Urinary bladder (tissue), 4 donors: Measurements from ENCODE around the gene NEU4. TPM values are rescaled to one million over a fixed set of nuclear protein-coding genes. Genes with fewer than 3 reads are reported as not detected.

Experiments
- DNase-seq: peaks from one replicate; pipeline ENCODE4 v3.0.0-alpha.2; 2015; ENCODE audit errors: extremely low spot score
- H3K27ac ChIP-seq: one replicate; pipeline ENCODE4 v1.5.1; 2013; ENCODE audit warnings: low read depth, mild to moderate bottlenecking, moderate library complexity
- H3K36me3 ChIP-seq: one replicate; pipeline ENCODE4 v1.6.1; 2013; ENCODE audit warnings: mild to moderate bottlenecking, moderate library complexity; ENCODE audit not compliant: insufficient read depth
- H3K4me1 ChIP-seq: one replicate; pipeline ENCODE4 v1.6.1; 2013; ENCODE audit warnings: mild to moderate bottlenecking, moderate library complexity; ENCODE audit not compliant: insufficient read depth
- H3K4me3 ChIP-seq: one replicate; pipeline ENCODE4 v1.5.1; 2013; ENCODE audit warnings: low read depth, low read length
- WGBS: extraction: QIAGEN DNeasy Blood & Tissue Kit; methylation state at CpG from one replicate; pipeline ENCODE4 v1.1.7; 2013; 5-methylcytosine and 5-hydroxymethylcytosine counted together
- polyA plus RNA-seq: library from polyadenylated mRNA; stranded (reverse); fragments of 200-250 nt; gene quantifications from one replicate; pipeline ENCODE4 v1.2.3, GENCODE V29; 2013
- total RNA-seq: library from RNA; depleted of rRNA; stranded (reverse); fragments of >200 nt; gene quantifications from one replicate; pipeline ENCODE4 v1.2.3, GENCODE V29; 2014
- donor health status: healthy with polysubstance abuse.
- donor health status: healthy.

NEU4 gene
- total and polyA plus RNA-seq, 2 donors, result 0.21 to 0.29 TPM

DNA sequence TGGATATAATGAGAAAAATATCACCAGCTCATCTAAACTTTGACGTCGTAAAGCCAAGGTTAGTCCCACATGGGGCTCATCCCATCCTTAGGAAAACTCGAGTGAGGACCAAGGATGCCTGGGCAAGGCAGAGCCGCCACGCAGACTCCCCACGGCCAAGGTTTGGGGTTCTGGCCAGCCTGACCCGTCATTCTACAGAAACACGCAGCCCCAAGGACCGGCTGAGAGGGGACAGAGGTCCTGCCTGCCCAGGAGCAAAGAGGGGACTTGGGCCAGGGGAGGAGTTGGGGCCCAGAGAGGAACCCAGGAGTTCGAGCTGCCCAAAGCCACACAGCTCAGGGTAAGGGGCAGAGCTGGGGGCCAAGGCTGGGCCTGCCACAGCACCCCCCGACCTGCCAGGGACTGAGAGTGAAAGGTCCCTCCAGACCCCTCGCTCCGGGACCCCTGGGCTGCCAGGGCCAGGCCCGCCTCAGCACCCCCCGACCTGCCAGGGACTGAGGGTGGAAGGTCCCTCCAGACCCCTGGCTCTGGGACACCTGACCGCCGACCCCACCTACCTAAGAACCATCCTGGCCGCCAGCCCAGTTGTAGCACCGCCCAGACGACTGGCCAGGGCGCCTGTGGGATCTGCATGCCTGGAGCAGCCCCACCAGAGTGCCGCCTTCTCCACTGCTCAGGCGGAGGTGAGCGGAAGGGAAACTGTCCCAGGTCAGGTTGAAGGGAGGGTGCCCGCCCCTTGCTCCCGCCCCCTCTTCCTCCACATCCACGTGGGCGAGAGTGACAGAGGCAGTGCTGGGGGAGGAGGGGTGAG lies 49.4 kb downstream of the NEU4 start, which contains the start of gene PDCD1:
Gene PDCD1 (minus strand): TSS at position 689 of the 811 bp plus-strand sequence. CDS start 56 bp downstream, at position 633.
- no peak for DNase-seq
- Histone ChIP-seq H3K27ac (peak within 1 kb of the TSS; percentile 14), H3K4me3 (no peak within 1 kb of the TSS), H3K4me1 (no peaks in the 10 kb centered on the region), H3K36me3 (no peaks in the 10 kb centered on the region)
- 72% methylated on average over 28 of the region's 28 CpGs for WGBS

DNA sequence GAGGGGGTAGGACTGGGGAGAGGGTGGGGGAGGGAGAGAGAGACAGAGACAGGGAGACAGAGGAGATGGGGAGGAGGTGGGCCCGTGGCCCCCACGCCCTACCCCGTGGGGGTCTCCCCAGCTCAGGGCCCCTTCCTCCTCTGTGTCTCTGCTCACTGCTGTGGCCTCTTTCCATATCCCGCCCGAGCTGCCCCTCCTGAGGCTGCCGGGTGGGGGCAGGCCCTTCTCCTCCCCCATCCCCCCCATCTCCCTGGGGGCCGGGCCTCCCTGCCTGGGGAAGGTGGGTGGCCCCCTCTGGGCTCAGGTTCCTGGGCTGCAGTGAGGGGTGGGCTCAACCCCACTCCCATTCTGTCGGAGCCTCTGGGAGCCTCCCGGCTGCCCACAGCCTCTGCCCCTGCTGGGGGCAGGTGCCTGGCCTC lies 50.0 kb downstream of the NEU4 start:
- H3K4me1 ChIP-seq, result no peaks in the 10 kb centered on the region
- no peaks in the 10 kb centered on the region for H3K36me3 ChIP-seq
- 31% methylated on average over 9 of the region's 9 CpGs for whole genome bisulfite sequencing
- H3K4me3 ChIP-seq, result no peak overlapping the region
- DNase-seq, result no peak
- no peak overlapping the region for H3K27ac ChIP-seq

DNA sequence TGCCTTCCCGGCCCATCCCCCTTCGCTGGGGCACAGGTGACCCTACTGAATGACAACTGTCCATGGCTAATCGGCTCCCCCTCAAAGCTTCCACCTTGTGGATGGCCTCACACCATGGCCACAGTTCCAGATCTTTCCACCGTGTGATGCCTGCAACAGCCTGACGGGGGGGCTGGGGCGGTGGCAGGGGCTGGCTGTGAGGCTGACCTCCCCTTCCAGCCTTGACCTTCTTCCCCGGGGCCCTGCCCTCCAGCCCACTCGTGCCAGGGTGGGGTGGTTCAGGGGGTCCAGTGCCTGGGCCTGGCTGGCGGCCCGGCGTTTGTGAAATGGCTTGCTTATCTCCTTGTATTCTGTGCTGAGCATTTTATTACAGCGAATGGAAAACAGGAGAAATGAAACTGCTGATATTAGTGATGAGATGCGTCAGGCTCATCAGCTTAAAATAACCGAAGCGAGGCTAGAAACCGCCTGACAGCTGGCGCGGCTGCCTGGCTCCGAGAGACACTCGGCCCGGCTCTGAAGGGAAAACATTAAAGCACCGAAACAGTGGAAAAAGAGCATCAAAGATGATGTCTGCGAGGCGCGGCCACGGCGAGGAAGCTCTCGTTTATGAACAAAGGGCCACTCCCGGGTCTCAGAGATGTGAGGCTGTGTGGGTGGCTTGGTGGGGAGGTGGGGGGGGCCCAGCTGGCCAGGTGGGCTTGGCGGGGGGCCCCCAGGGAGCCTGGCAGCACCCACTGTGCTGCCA lies 50.6 kb downstream of the NEU4 start:
- no peaks in the 10 kb centered on the region for H3K4me1 ChIP-seq
- peak overlapping the region; percentile 24 for H3K27ac ChIP-seq
- H3K4me3 ChIP-seq, result peak overlapping the region; percentile 7
- 17% methylated on average over 30 of the region's 30 CpGs for WGBS
- no peaks in the 10 kb centered on the region for H3K36me3 ChIP-seq
- no peak for DNase-seq

DNA sequence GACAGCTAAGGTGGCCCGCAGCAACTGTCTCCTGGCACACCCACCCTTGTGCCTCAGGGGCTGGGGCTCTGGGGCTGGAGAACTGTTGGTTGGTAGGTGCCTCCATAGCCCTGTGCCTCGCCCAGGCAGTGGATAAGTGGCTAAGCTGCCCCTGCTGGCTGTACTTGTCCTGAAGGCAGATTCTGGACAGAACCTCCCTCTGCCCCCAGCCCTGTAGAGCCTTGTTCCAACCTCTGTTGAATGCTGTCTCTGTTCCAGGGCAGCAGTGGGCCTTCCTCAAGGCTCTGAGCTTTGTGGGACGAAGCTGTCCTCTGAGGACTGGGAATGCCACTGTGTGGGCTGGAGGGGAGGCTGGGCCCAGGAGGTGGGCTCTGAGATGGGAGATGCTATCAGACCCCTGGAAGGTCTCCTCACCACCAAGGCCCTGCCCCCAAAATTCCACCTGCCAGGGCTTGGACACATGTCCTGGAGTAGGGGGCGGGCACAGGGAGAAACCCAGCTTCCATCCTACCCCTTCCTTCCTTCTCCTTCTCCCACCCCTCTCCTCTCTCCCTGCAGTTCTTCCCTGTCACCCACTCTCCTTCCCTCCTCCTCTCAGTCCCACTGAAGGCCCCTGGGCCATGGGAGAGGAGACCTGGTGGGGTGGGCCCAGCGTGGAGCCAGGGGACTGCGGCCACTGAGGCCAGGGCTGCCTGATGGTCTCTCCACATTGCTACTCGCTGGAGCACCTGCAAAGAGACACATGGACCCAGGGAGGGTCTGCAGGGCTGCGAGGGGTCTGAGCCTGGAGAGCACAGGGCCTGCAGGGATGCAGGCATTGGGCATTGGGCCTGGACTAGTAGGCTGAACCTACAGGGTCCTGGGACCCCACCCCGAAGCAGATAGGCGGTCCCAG lies 51.4 kb downstream of the NEU4 start:
- DNase-seq, result no peak
- Histone ChIP-seq H3K36me3 (no peaks in the 10 kb centered on the region), H3K27ac (peak overlapping the region; percentile 24), H3K4me1 (no peaks in the 10 kb centered on the region), H3K4me3 (peak overlapping the region; percentile 7)
- WGBS, result 84% methylated on average over 10 of the region's 10 CpGs

DNA sequence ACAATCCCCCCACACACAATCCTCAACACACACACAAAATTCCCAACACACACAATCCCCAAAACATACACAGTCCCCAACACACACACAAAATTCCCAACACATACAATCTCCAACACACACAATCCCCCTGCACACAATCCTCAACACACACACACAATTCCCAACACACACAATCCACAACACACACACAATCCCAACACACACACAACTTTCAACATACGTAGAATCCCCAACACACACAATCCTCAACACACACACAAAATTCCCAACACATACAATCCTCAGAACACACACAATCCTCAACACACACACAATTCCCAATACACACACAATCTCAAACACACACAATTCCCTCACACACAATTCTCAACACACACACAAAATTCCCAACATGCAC lies 52.3 kb downstream of the NEU4 start:
- no peak overlapping the region for H3K4me3 ChIP-seq
- no peak overlapping the region for H3K27ac ChIP-seq
- no peaks in the 10 kb centered on the region for H3K4me1 ChIP-seq
- no peak for DNase-seq
- WGBS, result 94% methylated on average over 1 of the region's 1 CpG
- H3K36me3 ChIP-seq, result no peaks in the 10 kb centered on the region

DNA sequence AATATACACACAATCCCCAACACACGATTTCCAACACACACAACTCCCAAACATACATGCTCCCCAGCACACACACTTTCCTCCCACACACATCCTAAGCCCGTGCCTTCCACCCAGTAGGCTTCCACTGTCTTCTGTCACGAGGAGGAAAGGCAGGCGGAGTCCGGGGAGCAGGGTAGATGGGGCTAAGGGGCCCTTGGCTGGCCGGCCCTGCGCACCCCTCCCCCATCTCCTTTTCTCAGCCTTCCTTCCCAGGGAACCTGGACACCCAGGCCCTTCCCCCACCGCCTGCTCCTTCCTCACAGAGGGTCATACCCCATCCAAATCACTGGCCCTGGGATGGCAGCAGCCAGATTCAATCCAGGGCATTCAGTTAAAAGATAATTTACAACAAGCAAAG lies 53.1 kb downstream of the NEU4 start:
- no peak overlapping the region for H3K27ac ChIP-seq
- WGBS, result 76% methylated on average over 8 of the region's 8 CpGs
- H3K4me3 ChIP-seq, result no peak overlapping the region
- no peak for DNase-seq
- no peaks in the 10 kb centered on the region for H3K4me1 ChIP-seq
- H3K36me3 ChIP-seq, result no peaks in the 10 kb centered on the region

DNA sequence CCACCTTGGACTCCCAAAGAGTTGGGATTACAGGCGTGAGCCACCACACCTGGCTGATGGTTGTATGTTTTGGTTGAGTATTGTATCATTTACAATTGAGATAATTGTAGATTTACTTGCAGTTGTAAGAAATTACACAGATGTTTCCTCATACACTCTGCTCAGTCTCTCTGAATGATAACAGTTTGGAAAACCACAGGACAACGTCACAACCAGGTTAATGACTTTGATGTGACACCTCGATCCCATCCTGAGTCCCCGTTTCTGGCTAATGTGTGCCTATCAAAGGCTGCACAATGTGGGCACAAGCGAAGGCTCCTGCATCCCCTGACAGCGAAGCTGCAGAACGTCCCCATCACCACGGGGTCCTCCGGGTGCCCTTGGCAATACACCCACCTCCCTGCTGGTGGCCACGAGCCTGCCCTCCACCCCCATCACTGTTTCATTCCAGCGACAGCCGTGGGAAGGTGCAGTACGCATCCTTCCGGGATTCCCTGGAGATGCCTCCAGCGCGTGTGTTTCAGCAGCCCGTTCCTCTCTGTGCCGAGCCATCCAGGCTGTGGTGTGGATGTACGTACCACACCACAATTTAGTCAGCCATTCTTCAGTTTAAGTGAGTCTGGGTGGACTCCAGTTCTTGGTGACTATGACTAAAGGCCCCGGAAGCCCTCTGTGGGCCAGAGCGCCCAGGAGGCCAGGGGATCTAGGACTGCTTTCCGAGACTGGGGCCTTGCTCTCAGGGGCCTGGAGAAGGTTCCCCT lies 54.0 kb downstream of the NEU4 start:
- no peaks in the 10 kb centered on the region for H3K36me3 ChIP-seq
- no peak overlapping the region for H3K4me3 ChIP-seq

DNA sequence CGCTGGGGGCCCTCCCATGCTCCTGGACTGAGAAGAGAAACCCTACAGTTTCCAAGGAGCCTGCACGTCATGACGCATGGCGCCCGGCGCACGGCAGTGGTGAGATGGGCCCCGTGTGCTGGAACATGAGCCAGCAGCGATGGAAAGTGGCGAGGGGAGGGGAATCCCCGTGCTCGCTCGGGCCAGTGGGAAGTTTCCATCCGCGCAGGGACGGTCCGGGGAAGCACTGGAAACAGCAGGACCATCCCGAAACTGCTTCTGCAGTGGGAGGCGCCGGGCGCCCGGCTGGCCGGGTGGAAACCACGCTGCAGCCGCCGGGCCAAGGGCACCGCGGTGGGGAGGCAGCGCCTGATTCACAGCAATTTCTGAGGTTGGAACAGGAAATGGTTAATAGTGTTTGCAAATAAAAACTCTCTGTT lies 54.6 kb downstream of the NEU4 start:
- no peaks in the 10 kb centered on the region for H3K36me3 ChIP-seq
- H3K27ac ChIP-seq, result no peak overlapping the region
- H3K4me1 ChIP-seq, result no peaks in the 10 kb centered on the region
- 21% methylated on average over 29 of the region's 29 CpGs for WGBS
- DNase-seq, result no peak
- peak overlapping the region; percentile 10 for H3K4me3 ChIP-seq

More for the DNA sequence above, 54.0 kb downstream of the NEU4 start:
- Histone ChIP-seq H3K4me1 (no peaks in the 10 kb centered on the region), H3K27ac (no peak overlapping the region)
- WGBS, result 84% methylated on average over 22 of the region's 22 CpGs
- no peak for DNase-seq

DNA sequence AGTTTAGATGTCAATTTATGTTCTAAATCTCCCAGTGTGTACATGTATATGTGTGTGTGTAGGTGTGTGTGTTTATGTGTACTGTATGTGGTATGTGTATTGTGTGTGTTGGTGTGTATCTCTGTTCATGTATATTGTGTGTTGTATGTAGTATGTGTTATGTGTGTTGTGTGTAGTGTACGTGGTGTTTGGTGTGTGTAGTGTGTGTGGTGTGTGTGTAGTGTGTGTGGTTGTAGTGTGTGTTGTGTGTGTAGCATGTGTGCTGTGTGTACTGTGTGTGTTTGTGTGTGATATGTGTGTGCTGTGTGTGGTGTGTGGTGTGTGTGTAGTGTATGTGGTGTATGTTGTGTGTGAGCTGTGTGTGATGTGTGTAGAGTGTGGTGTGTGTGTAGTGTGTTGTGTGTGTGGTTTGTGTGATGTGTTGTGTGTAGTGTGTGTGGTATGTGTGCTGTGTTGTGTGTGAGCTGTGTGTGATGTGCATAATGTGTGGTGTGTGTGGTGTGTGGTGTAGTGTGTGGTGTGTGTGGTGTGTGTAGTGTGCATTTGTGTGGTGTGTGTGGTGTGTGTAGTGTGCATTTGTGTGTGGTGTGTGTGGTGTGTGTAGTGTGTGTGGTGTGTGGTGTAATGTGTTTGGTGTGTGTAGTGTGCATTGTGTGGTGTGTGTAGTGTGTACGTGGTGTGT lies 55.3 kb downstream of the NEU4 start:
- no peak overlapping the region for H3K27ac ChIP-seq
- 66% methylated on average over 2 of the region's 2 CpGs for WGBS
- no peak for DNase-seq
- H3K4me3 ChIP-seq, result no peak overlapping the region
- H3K4me1 ChIP-seq, result no peaks in the 10 kb centered on the region
- H3K36me3 ChIP-seq, result no peaks in the 10 kb centered on the region

DNA sequence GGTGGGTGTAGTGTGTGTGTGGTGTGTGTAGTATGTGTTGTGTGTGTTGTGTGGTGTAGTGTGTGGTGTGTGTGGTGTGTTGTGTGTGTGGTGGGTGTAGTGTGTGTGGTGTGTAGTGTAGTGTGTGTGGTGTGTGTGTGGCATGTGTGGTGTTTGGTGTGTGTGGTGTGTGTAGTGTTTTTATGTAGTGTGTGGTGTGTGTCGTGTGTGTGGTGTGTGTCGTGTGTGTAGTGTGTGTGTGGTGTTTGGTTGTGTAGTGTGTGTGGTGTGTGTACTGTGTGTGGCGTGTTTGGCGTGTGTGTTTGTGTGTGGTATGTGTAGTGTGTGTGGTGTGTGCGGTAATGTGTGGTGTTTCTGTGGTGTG lies 55.8 kb downstream of the NEU4 start:
- Histone ChIP-seq H3K27ac (no peak overlapping the region), H3K36me3 (no peaks in the 10 kb centered on the region), H3K4me1 (no peaks in the 10 kb centered on the region), H3K4me3 (no peak overlapping the region)
- no peak for DNase-seq
- WGBS, result 96% methylated on average over 5 of the region's 5 CpGs

DNA sequence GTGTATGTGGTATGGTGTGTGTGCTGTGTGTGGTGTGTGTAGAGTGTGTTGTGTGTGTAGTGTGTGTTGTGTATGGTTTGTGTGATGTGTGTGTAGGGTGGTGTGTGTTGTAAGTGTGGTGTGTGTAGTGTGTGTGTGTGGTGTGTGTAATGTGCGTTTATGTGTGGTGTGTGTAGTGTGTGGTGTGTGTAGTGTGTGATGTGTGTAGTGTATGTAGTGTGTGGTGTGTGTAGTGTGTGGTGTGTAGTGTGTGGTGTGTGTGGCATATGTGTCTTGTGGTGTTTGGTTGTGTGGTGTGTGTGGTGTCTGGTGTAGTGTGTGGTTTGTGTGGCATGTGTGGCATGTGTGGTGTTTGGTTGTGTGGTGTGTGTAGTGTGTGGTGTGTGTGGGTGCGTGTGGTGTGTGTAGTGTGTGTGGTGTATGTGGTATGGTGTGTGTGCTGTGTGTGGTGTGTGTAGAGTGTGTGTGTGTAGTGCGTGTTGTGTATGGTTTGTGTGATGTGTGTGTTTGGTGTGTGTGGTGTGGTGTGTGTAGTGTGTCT lies 56.5 kb downstream of the NEU4 start:
- DNase-seq, result no peak
- no peaks in the 10 kb centered on the region for H3K4me1 ChIP-seq
- WGBS, result 91% methylated on average over 3 of the region's 3 CpGs

More for the DNA sequence above, 56.5 kb downstream of the NEU4 start:
- Histone ChIP-seq H3K4me3 (no peak overlapping the region), H3K27ac (no peak overlapping the region), H3K36me3 (no peaks in the 10 kb centered on the region)
